Activated CD8-positive, alpha-beta memory T cell treated with anti-CD3 and anti-CD28 coated beads for 36 hours (primary cell): ENCODE data around the gene CCDC122. TPM values are rescaled to one million over a fixed set of nuclear protein-coding genes. Genes with fewer than 3 reads are reported as not detected.

ENCODE experiments used
- CTCF ChIA-PET: fragments of 350-600 bp; sonication (Branson Sonifier 250); formaldehyde crosslinking; loops from one replicate; lab custom pipeline; 2021; ENCODE audit warnings: antibody characterized with exemption; lab: Charles Lee
- POLR2A ChIA-PET: fragments of 350-600 bp; sonication (Branson Sonifier 250); formaldehyde crosslinking; loops from one replicate; lab custom pipeline; 2021; ENCODE audit warnings: antibody characterized with exemption; lab: Charles Lee
- total RNA-seq, 2 experiments: library from RNA; stranded (reverse); gene quantifications; one replicate each; pipeline ENCODE4 v1.2.3, GENCODE V29; 2021

CCDC122 gene
- total RNA-seq, result 1 to 10 TPM; 2.1 to 2.3 TPM

GRCh38 chr13:43878892-43879754 is at the start of gene CCDC122:
CCDC122 (minus strand) TSS chr13:43879740; CDS start chr13:43869376, 10,364 bp downstream.
- POLR2A ChIA-PET, result interaction anchor here (0.6 to 1.1 kb wide), 2 partner anchors 1038 to 1310 kb away, joined by 3 to 5 read pairs; no protein-coding TSS in a partner anchor
- CTCF ChIA-PET, result no interaction called here

DNA sequence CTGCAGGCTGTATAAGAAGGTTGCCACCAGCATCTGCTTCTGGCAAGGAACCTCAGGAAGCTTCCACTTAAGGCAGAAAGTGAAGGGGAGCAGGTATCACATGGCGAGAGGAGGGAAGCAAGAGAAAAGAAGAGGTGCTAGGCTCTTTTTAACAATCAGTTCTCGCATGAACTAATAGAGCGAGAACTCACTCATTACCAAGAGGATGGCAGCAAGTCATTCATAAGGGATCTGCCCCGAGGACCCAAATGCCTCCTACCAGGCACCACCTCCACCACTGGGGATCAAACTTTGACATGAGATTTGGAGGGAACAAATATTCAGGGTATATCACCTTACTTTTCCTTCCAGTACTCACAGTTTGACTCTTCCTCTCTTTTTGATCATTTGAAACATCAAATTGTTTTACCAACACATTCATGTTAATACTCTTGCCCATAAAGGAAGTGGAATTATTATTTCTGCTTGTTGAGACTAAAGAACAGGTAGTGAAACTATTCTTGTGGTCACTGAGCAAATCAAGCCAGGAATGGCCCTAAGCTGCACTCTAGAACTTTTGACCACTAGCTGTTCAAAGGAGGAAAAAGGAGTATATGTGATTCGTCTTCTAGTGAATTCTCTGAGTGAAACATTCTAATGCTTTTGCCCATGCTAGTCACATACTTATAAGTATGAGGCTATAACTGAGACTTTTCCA is 45.2 kb upstream of the CCDC122 start:
- ChIA-PET CTCF (interaction anchor here (1.6 kb wide), 1 partner anchor 16 kb away, joined by 7 read pairs; no protein-coding TSS in a partner anchor), POLR2A (no interaction called here)

- ChIA-PET POLR2A (no interaction called here), CTCF (interaction anchor here (0.6 kb wide), 1 partner anchor 1026 kb away, joined by 3 read pairs; no protein-coding TSS in a partner anchor)
Observed at GRCh38 chr13:43920965-43921674, 41.6 kb upstream of the CCDC122 start.

GRCh38 chr13:43918636-43919035 is 39.1 kb upstream of the CCDC122 start:
- CTCF ChIA-PET, result interaction anchor here (0.5 kb wide), 1 partner anchor 17 kb away, joined by 3 read pairs; no protein-coding TSS in a partner anchor
- POLR2A ChIA-PET, result no interaction called here

DNA sequence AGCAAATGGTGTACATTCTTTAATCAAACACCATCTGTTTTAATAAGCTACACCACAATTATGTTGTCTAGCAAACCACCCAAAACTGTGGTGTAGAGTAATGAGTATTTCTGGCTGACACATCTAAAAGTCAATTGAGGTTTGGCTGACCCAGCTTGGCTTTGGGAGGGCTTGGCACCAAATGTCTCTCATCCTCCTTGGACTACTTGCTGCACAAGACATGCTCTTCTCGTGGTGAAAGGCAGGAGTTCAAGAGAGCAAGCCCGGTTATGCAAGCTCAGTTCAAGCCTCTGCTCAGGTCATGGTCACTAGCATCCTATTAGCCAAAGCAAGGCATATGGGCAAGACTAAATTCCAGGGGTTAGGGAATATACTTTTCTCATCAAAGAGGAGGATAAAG is 37.3 kb upstream of the CCDC122 start:
- POLR2A ChIA-PET, result no interaction called here

GRCh38 chr13:43915451-43915850 is 35.9 kb upstream of the CCDC122 start:
- ChIA-PET CTCF (no interaction called here), POLR2A (no interaction called here)

More for the DNA sequence above, 37.3 kb upstream of the CCDC122 start:
- CTCF ChIA-PET, result no interaction called here

DNA sequence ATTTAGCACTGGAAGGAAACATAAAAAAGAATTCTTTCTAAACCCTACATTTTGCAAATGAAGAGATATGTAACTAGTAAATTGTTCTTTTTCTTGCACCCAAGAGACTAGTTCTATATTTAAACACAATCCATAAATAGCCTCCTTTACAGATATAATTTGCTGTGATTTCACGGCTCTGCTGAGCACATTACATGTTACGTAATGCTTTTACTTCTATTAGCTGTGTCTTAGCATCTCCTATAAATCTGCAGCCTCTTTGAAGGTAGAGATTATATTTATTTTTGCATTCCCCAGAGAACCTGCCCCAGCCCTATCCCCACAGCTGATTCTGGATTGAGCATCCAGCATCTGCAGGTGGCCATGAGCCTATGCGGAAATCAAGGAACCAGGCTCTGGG is 32.3 kb upstream of the CCDC122 start:
- ChIA-PET POLR2A (no interaction called here), CTCF (no interaction called here)

- ChIA-PET POLR2A (no interaction called here), CTCF (no interaction called here)
Observed at GRCh38 chr13:43911278-43911677, 31.7 kb upstream of the CCDC122 start.

GRCh38 chr13:43910856-43911255 is 31.3 kb upstream of the CCDC122 start:
- CTCF ChIA-PET, result no interaction called here
- POLR2A ChIA-PET, result no interaction called here

- CTCF ChIA-PET, result interaction anchor here (0.6 to 2.1 kb wide), 5 partner anchors 16 to 561 kb away, joined by 3 to 7 read pairs (median 6); no protein-coding TSS in a partner anchor
Observed at GRCh38 chr13:43908156-43909126, 28.9 kb upstream of the CCDC122 start.

DNA sequence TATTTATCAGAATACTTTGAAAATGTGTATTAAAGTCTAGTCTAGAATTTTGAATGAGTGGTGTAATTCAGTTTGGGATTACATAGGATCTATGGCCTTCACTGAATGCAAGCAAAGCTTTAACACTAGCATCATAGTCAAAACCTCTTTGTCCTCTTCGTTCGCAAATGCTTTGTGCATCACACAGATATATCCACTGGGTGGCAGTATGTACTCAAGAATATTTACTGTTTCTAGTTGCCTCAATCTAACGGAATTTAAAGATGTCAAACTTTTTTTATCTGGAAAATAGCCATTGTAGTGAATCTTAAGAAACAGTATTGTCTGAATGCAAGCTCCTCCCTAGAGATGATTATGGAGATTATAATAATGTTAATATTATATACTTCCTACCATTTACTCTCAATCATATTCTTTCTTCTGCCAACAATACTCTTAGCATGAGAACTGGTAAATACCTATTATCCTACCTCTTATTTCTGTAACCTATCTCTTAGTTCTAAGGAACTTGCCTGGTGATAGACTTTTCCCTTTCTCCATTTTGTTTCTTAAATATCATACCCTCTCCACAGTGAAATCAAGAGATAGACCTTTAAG is 26.0 kb upstream of the CCDC122 start:
- ChIA-PET CTCF (interaction anchor here (0.5 to 1.5 kb wide), 8 partner anchors 9 to 582 kb away, joined by 3 to 6 read pairs (median 3); no protein-coding TSS in a partner anchor), POLR2A (no interaction called here)

More at GRCh38 chr13:43908156-43909126, 28.9 kb upstream of the CCDC122 start:
- POLR2A ChIA-PET, result interaction anchor here (0.5 kb wide), 1 partner anchor 141 kb away, joined by 3 read pairs; no protein-coding TSS in a partner anchor

- ChIA-PET CTCF (no interaction called here), POLR2A (no interaction called here)
Observed at GRCh38 chr13:43895940-43896339, 16.4 kb upstream of the CCDC122 start.

GRCh38 chr13:43894438-43894837 is 14.9 kb upstream of the CCDC122 start:
- ChIA-PET CTCF (interaction anchor here (0.7 kb wide), 1 partner anchor 1491 kb away, joined by 3 read pairs; no protein-coding TSS in a partner anchor), POLR2A (no interaction called here)

GRCh38 chr13:43884222-43884621 is 4.7 kb upstream of the CCDC122 start:
- ChIA-PET POLR2A (no interaction called here), CTCF (no interaction called here)

DNA sequence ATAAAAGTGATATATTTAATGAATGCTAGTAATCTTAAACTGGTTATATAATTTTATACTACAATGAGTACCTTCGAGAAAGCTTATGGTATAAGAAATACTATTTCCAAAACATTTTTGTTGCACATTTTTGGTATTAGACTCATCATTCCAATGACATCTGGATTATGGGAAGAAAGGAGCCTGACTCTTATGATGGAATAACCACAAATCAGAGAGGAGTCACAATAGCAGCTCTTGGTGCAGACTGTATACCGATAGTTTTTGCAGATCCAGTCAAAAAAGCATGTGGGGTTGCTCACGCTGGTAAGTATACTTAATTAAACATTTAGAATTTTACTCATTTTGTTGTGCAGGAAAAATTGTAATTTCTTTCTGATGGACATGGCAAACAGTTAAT is 4.1 kb upstream of the CCDC122 start:
- ChIA-PET POLR2A (no interaction called here), CTCF (interaction anchor here (1.2 kb wide), 1 partner anchor 22 kb away, joined by 3 read pairs; no protein-coding TSS in a partner anchor)

GRCh38 chr13:43881580-43881979 is 2.0 kb upstream of the CCDC122 start:
- ChIA-PET POLR2A (no interaction called here), CTCF (no interaction called here)

- CTCF ChIA-PET, result no interaction called here
- POLR2A ChIA-PET, result no interaction called here
Observed at GRCh38 chr13:43880926-43881325, 1.4 kb upstream of the CCDC122 start.
